Measurements from ENCODE around the gene BAIAP2. TPM values are rescaled to one million over a fixed set of nuclear protein-coding genes. Genes with fewer than 3 reads are reported as not detected.
"Not testable (repeated sequence)": the region's sequence is repeated elsewhere in the genome, so short reads cannot be mapped to it uniquely, and the experiment has no call there.

Gene BAIAP2
- total RNA-seq, 2 donors from 2014 or later, result 8.0 to 11.5 TPM

DNA sequence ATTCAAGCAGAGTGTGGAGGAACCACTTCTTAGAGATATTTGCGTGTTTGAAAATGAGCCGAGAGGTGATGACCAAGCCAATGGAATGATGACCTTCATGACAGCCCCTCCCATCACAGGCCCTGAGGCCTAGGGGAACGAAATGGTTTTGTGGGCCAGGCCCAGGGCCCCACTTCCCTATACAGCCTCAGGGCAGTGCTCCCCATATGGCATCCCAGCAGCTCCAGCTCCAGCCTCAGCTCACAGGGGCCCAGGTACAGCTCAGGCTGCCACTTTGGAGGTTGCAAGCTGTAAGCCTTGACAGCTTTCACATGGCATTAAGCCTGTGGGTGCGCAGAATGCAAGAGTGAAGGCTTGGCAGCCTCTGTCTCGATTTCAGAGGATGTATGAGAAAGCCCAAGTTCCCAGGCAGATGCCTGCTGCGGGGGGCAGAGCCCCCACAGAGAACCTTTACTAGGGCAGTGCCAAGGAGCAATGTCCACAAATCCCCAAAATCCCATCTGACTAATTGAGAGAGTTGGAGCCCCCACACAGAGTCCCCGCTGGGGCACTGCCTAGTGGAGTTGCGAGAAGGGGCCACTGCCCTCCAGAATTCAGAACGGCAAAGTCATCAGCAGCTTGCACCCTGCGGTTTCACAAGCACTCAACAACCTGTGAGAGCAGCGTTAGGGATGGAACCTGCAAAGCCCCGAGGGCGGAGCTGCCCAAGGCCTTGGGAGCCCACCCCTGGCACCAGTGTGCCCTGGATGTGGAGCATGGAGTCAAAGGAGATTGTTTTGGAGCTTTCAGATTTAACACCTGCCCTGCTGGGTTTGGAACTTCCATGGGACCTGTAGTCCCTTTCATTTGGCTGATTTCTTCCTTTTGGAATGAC lies 22.1 kb upstream of the BAIAP2 start:
- TF ChIP-seq POLR2A (IDR thresholded peaks at IDR 0.05), result no peak
- TF ChIP-seq, protein P1, sequence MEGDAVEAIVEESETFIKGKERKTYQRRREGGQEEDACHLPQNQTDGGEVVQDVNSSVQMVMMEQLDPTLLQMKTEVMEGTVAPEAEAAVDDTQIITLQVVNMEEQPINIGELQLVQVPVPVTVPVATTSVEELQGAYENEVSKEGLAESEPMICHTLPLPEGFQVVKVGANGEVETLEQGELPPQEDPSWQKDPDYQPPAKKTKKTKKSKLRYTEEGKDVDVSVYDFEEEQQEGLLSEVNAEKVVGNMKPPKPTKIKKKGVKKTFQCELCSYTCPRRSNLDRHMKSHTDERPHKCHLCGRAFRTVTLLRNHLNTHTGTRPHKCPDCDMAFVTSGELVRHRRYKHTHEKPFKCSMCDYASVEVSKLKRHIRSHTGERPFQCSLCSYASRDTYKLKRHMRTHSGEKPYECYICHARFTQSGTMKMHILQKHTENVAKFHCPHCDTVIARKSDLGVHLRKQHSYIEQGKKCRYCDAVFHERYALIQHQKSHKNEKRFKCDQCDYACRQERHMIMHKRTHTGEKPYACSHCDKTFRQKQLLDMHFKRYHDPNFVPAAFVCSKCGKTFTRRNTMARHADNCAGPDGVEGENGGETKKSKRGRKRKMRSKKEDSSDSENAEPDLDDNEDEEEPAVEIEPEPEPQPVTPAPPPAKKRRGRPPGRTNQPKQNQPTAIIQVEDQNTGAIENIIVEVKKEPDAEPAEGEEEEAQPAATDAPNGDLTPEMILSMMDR (IDR thresholded peaks at IDR 0.05), result no peak
- Histone ChIP-seq H3K4me3 (no peak overlapping the region), H3K36me3 (replicated peaks in 1 of 2; ENCODE audit: insufficient read depth in 1 of 2, low read depth in 2 of 2) (no peaks in the 10 kb centered on the region), H3K27ac (no peak overlapping the region), H3K9me3 (no peaks in the 10 kb centered on the region), H3K4me1 (no peaks in the 10 kb centered on the region), H3K27me3 (no peaks in the 10 kb centered on the region)
- 90% methylated on average over 7 to 13 of the region's 13 CpGs for WGBS, 2 donors
- DNase-seq, result no peak
- intact Hi-C loops (cut with DNase I), result no loop called here
- ATAC-seq, result no peak

DNA sequence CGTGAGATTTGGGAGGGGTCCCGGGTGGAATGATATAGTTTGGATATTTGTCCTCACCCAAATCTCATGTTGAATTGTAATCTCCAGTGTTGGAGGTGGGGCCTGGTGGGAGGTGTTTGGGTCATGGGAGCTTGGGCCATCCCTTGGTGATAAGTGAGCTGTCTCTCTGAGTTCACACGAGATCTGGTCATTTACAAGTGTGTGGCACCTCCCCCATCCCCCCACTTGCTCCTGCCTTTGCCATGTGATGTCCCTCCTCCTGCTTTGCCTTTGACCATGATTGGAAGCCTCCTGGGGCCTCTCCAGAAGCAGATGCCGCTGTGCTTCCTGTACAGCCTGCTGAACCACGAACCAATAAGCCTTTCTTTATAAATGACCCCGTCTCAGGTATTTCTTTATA lies 21.3 kb upstream of the BAIAP2 start:
- 86 to 87% methylated on average over 6 of the region's 6 CpGs for WGBS, 2 donors
- Histone ChIP-seq H3K4me3 (no peak overlapping the region), H3K36me3 (replicated peaks in 1 of 2; ENCODE audit: insufficient read depth in 1 of 2, low read depth in 2 of 2) (no peaks in the 10 kb centered on the region), H3K9me3 (no peaks in the 10 kb centered on the region), H3K4me1 (no peaks in the 10 kb centered on the region), H3K27ac (no peak overlapping the region), H3K27me3 (no peaks in the 10 kb centered on the region)
- DNase-seq (no peak), ATAC-seq (no peak)
- TF ChIP-seq, protein P1 (IDR thresholded peaks at IDR 0.05), result no peak
- no peak for TF ChIP-seq POLR2A (IDR thresholded peaks at IDR 0.05)
- intact Hi-C loops (cut with DNase I), result no loop called here

DNA sequence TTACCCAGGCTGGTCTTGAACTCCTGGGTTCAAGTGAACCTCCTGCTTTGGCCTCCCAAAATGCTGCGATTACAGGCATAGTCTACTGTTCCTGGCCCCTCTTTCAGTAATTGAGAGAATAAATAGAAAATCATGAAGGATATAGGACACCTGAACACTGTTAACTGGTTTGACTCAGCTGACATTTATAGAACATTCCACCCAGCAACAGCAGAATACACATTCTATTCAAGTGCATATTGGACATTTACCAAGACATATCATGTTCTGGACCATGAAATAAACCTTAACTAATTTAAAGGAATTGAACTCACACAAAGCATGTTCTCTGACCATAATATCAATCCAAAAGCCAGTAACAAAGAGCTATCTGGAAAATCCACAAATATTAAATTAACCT lies 19.8 kb upstream of the BAIAP2 start:
- intact Hi-C loops (cut with DNase I), result no loop called here
- Histone ChIP-seq H3K36me3 (replicated peaks in 1 of 2; ENCODE audit: insufficient read depth in 1 of 2, low read depth in 2 of 2) (no peaks in the 10 kb centered on the region), H3K9me3 (no peaks in the 10 kb centered on the region), H3K4me3 (no peak overlapping the region), H3K4me1 (no peaks in the 10 kb centered on the region), H3K27me3 (no peaks in the 10 kb centered on the region), H3K27ac (no peak overlapping the region)
- no peak for TF ChIP-seq POLR2A (IDR thresholded peaks at IDR 0.05)
- TF ChIP-seq, protein P1 (IDR thresholded peaks at IDR 0.05), result no peak
- DNase-seq (no peak), ATAC-seq (no peak)
- WGBS, 2 donors, result 100% methylated on average over 1 of the region's 1 CpG

DNA sequence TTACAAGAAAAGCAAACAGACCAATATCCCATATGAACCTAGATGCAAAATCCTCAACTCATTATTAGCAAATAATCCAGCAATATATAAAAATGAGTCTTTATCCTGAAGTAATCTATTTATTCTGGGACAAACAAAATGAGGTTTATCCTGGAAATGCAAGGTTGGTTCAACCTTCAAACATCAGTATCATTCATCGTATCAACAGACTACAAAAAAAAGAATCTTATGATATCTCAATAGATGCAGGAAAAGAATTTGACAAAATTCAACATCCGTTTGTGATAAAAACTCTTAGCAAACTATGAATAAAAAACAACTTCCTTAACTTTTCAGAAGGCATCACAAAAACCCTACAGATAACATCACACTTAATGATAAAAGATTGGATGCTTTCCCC lies 18.4 kb upstream of the BAIAP2 start:
- DNase-seq (no peak), ATAC-seq (no peak)
- H3K27me3 ChIP-seq, result no peaks in the 10 kb centered on the region
- H3K4me1 ChIP-seq, result no peaks in the 10 kb centered on the region
- TF ChIP-seq, protein P1 (IDR thresholded peaks at IDR 0.05), result no peak
- no peak for TF ChIP-seq POLR2A (IDR thresholded peaks at IDR 0.05)
- 86 to 89% methylated on average over 2 of the region's 2 CpGs for WGBS, 2 donors
- intact Hi-C loops (cut with DNase I), result no loop called here
- H3K4me3 ChIP-seq, result no peak overlapping the region
- no peak overlapping the region for H3K27ac ChIP-seq
- no peaks in the 10 kb centered on the region for H3K36me3 ChIP-seq (replicated peaks in 1 of 2; ENCODE audit: insufficient read depth in 1 of 2, low read depth in 2 of 2)
- H3K9me3 ChIP-seq, result no peaks in the 10 kb centered on the region

DNA sequence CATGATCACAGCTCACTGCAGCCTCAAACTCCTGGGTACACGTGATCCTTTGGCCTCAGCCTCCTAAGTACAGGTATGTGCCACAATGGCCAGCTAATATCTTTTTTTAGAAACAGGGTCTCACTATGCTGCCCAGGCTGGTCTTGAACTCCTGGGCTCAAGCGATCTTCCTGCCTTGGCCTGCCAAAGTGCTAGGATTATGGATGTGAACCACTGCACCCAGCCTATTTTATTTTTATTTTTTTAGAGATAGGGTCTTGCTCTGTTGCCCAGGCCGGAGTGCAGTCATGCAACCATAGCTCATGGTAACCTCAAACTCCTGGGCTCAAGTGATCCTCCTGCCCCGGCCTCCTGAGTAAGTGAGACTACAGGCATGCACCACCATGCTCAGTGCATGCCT lies 17.6 kb upstream of the BAIAP2 start:
- ATAC-seq; H3K27ac ChIP-seq; intact Hi-C loops (cut with DNase I); H3K9me3 ChIP-seq; DNase-seq; H3K4me1 ChIP-seq; H3K4me3 ChIP-seq; H3K27me3 ChIP-seq; H3K36me3 ChIP-seq (replicated peaks in 1 of 2; ENCODE audit: insufficient read depth in 1 of 2, low read depth in 2 of 2): not testable (repeated sequence)
- WGBS, 2 donors, result 96 to 97% methylated on average over 4 of the region's 4 CpGs
